Ammon's horn (tissue), 1 donor: ENCODE results near the gene ITGB2.
A peak's percentile ranks its signal among the peaks of the same experiment; 100 is the strongest.

Experiments
- DNase-seq: peaks from one replicate; pipeline ENCODE4 v3.0.0-alpha.2; 2016; ENCODE audit warnings: low spot score

ITGB2 gene

DNA sequence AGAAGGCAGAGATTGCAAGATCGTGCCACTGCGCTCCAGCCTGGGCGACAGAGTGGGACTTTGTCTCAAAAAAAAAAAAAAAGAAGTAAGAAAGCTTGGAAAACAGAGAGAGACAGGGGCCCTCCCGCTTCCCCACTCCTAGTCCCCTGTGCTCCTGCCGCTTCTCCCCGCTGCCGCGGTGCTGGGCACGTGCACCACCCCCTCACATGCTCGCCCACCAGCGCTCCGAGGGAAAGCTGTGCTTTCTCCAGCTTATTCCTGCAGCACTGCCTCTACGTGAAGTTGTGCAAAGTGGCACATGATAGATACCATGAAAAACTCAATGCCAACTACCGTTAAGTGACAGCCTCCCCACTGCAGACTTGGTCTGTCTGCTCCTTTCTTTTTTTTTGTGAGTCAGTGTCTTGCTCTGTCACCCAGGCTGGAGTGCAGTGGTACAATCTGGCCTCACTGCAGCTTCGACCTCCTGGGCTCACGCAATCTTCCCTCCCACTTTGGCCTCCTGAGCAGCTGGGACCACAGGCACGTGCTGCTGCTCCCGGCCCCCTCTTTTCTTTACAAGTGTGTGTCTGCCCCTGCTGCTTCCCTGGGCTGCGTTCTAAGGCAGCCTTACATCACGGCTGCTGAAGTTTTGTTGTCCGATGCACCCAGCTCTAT lies 34.6 kb upstream of the ITGB2 start:
- DNase-seq = peak; percentile 53

DNA sequence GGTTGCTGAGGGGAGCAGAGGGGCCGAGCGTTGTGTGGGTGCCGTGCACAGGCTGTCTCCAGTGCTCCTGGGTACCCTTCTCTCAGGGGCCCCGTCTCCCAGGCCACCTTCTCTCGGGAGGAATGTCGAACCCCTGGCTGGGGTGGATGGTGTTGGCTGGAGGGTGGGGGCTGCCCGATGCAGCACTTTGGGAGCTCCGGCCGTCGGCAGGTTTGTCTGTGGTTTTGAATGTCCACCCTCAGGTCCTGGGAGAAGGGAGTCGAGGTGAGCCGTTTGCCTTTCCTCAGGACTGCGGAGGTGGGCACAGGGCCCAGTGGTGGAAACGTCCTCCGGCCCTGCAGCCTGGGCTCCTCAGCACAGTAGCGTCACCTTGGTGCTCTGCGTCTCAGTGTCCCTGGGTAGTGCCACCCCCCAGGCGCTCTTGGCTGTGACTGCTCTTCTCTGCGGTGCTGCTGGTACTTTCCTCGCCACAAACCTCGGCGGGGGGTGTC lies 33.6 kb upstream of the ITGB2 start:
- no peak for DNase-seq

DNA sequence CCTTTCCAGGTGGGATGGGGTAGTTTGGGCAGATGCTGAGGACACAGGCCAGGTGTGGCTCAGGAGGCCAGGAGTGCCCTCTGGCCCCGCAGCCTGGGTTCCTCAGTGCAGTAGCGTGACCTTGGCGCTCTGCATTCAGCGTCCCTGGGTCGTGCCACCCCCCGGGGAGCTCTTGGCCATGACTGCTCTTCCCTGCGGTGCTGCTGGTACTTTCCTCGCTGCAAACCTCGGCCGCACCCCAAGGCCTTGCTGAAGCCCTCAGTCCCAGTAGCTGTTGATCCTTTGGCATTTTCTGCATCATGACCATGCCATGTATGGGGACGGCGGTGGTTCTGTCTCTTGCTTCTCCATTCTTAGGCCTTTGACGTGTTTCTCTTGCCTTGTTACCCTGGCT lies 32.9 kb upstream of the ITGB2 start:
- no peak for DNase-seq

DNA sequence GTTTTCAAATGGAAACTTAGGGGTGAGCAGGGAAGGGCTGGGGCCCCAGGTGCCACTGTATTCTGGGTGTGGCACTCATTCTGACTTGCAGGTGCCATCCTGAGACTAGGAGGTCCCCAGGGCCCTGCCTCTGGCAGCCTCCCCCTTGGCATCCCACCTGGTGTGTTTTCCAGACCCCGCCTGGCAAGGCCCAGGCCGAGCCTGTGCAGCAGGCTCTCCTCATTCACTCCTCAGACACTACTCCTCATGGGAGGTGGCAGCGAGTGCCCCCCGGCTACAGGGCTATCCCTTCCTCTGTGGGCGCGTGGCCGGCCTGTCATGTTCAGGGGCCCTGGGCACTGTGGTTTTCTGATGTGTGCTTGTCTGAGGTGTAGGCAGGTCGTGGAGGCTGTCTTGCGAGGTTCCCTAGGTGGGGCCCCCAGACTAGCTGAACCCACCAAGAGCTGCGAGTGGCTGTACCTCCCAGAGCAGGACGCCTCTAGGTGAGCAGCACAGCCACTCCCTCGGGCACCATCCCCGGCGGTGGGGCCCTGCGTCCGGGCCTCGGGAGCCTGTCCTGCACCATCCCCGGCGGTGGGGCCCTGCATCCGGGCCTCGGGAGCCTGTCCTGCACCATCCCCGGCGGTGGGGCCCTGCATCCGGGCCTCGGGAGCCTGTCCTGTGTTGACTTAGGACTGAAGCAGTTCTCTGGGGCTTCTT lies 32.4 kb upstream of the ITGB2 start:
- no peak for DNase-seq

GRCh38 chr21:44952116-44952928 lies 31.6 kb upstream of the ITGB2 start:
- no peak for DNase-seq

DNA sequence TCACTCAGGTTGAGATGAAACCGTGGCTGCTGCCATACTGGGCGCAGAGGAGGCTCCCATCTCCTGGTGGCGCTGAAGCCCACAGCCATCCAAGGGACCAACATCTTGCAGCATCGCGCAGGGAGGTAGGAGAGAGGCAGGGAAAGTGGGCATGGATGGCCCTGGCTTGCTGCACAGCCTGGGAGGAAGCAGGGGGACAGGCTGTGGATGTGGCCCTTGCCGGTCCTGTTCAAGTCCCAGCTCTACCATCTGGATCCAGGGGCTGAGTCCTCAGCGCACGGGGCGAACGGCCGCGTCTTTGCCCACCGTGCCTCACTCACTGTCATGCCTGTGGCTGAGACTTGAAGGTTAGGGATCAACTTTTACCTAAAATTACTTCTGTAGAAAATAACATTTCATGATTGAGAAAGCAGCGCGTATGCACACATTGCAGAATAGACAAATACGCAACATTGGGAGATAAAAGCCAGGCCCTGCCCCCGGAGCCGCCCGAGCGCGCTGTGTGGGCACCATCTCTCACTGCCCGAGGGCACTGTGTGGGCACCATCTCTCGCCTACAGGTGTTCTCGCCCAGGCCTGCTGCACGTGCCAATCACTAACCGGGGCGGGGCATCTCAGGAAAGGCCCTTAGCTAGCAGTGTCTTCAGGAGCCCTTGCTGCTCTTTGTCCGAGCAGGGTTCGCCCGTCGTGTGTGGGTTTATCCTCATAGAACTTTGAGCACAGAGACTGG lies 30.7 kb upstream of the ITGB2 start:
- no peak for DNase-seq

DNA sequence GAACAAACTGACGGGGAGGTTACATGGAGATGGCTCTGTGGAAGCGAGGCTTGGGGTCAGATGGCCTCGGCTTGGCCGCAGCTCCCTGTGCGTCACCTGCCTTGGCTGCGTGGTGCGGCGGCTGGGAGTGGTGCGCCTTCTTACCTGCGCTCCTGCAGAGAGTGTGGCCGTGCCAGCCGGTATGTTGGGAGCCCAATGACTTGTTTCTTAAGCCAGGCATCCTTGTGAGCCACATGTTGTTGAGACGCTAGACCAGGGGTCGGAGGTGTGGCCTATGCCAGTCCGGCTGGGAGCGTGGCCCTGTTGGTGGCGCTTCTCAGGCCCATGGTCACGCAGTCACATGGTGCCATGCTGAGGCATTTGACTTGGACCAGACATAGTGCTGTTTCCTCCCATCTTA lies 29.7 kb upstream of the ITGB2 start:
- DNase-seq = no peak

DNA sequence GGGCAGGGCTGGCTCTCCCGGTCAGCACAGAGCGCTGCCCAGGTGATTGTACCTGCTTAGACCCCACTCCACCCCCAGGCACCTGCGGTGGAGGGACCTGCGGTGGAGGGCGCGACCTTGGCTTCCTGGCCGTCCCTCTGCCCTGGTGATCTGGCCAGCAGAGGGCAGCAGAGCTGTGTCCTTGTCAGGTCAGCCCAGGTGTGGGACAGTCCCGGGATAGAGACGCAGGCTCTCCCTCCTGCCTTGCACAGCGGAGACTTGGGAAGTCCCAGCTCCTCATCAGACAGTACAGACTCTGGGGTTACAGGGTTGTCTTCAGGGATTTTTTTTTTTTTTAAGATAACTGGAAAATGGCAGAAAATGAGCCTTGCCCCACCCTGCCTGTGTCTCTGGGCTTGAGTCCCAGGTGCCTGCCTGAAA lies 29.1 kb upstream of the ITGB2 start:
- DNase-seq = peak; percentile 77

GRCh38 chr21:44949161-44949778 lies 28.6 kb upstream of the ITGB2 start:
- DNase-seq = no peak

DNA sequence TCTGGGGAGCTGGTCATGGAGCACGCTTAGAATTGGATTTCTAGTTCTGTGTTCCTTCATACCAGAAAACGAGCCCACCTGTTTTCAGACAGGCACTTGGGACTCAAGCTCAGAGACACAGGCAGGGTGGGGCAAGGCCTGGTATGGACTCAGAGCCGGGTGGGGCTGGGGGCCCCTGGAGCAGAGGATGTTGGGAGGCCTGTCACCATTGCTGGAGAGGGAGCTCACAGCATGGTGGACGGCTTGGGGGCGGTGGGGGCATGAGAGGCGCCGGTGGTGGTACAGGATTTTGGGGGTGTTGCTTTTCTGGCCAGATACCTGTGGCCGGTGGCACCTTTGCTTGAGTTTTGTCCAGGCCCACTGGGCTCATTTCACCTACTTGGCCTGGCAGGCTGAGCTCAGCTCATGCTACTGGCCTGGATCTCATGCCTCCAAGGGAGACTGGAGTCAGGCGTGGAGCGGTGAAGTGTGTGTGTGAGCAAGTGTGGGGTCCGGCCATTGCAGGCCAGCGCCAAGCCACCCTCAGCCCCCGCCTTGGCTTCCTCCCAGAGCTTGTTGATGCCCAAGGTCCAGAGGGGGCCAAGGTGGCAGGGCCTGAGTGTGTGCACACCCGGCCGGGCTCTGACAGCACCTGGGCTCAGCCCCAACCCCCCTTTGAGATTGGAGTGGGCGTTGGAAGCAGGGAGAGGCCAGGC lies 27.9 kb upstream of the ITGB2 start:
- no peak for DNase-seq

GRCh38 chr21:44947930-44948331 lies 27.2 kb upstream of the ITGB2 start:
- DNase-seq = no peak

- no peak for DNase-seq
Measured at GRCh38 chr21:44947111-44947929, 26.6 kb upstream of the ITGB2 start.

DNA sequence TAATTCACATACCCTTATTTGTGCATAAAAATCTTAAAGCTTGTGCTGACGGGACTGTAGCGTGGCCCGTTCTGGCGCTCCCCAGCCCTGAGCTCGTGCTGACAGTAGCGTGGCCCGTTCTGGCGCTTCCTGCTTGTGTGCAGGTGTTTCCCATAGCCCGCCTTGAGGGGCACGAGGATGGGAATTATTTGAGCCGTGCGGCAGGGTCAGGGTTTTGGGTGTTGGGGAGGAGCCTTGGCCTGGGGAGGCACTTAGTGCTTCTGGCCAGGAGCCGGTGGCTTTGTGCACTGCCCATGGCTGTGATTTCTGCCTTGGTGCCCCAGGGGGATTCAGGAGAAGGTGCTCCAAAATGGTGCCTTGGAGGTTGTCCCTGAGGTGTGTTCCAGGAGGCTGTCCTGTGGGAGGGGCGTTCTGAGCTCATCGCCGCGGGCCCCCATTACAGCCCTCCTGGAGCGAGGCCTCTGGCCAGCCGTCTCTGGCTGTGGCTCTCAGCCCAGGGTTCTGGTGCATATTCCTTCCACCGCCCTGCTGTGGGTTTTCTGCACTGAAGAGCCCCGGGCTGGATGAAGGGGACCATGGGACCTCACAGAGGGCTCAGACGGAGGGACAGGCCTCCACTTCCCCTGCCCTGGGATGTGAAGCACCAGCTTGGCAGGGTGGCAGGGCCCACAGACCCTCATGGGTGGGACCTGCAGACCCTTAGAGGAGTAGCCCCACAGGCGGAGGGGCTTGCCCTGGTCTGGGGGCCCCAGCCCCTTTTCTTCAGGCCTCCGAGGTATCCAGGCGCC lies 25.7 kb upstream of the ITGB2 start:
- no peak for DNase-seq

GRCh38 chr21:44944596-44944995 lies 23.9 kb upstream of the ITGB2 start:
- DNase-seq = no peak

- no peak for DNase-seq
Measured at GRCh38 chr21:44943686-44944550, 23.2 kb upstream of the ITGB2 start.

- DNase-seq = no peak
Measured at GRCh38 chr21:44943005-44943685, 22.4 kb upstream of the ITGB2 start.

GRCh38 chr21:44942566-44942965 lies 21.9 kb upstream of the ITGB2 start:
- DNase-seq = no peak

DNA sequence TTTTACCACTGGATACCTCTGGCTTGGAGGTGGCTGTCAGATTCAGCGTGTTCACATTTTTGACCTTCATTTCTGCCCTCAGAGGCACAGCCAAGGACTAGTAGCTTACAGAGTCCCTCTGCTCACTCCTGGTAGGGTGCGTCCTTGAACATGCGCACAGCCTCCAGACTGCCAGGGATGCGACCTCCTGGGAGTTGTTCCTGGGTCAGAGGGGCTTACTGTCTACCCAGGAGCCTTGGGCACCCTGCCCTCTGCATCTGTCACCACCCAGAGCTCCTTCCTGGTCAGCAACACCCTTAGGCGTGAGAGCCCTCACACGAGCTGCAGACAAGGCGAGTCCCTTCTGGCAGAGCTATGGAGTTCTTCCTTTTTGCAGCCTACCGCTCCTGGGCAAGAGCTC lies 20.9 kb upstream of the ITGB2 start:
- no peak for DNase-seq
